Transverse colon (tissue), 4 donors: ENCODE measurements around the gene CACNB2. TPM values are rescaled to one million over a fixed set of nuclear protein-coding genes. Genes with fewer than 3 reads are reported as not detected.

Source experiments
- DNase-seq: peaks from one replicate; pipeline ENCODE4 v3.0.0-alpha.2; 2019
- H3K27ac ChIP-seq, 4 donors: fragments of 200-600 bp; sonication (generic); 2 replicates each; pipeline ENCODE4 v1.5.1; 2016 to 2018; ENCODE audit warnings: inconsistent platforms in 4 of 4
- H3K27me3 ChIP-seq: fragments of 200-600 bp; sonication (generic); 2 replicates; pipeline ENCODE4 v1.5.1; 2017; ENCODE audit warnings: inconsistent platforms
- H3K36me3 ChIP-seq, 4 donors: fragments of 200-600 bp; sonication (generic); 2 replicates each; pipeline ENCODE4 v1.5.1; 2017 to 2019; ENCODE audit warnings: inconsistent platforms in 4 of 4
- H3K4me1 ChIP-seq, 4 donors: fragments of 200-600 bp; sonication (generic); 2 replicates each; pipeline ENCODE4 v1.5.1; 2017 to 2020; ENCODE audit warnings: inconsistent platforms in 4 of 4
- H3K4me3 ChIP-seq, 4 donors: fragments of 200-600 bp; sonication (generic); 1 replicate in 1 of 4; 2 replicates in 3 of 4; pipeline versions ENCODE4 v1.5.1 to v1.6.1; 2017 to 2019; ENCODE audit warnings: inconsistent platforms in 4 of 4
- H3K9me3 ChIP-seq, 2 donors: fragments of 200-600 bp; sonication (generic); 2 replicates each; pipeline ENCODE4 v1.5.1; 2017 to 2019; ENCODE audit warnings: inconsistent platforms in 2 of 2
- EP300 ChIP-seq: sonication (generic); formaldehyde crosslinking; IDR thresholded peaks from one replicate; pipeline ENCODE4 v1.6.1; 2017; ENCODE audit warnings: antibody characterized with exemption, low read depth
- POLR2A ChIP-seq: fragments of 450-650 bp; IDR thresholded peaks from one replicate; pipeline ENCODE4 v1.6.1; 2016; ENCODE audit warnings: antibody characterized with exemption, mild to moderate bottlenecking, moderate library complexity
- POLR2AphosphoS5 ChIP-seq, 3 donors: sonication (generic); formaldehyde crosslinking; IDR thresholded peaks; one replicate each; pipeline ENCODE4 v1.6.1; 2016; ENCODE audit warnings: antibody characterized with exemption in 3 of 3
- WGBS, 2 donors: methylation state at CpG; one replicate each; pipeline ENCODE4 v1.1.5; 2018; ENCODE audit warnings: low coverage in 1 of 2; 5-methylcytosine and 5-hydroxymethylcytosine counted together
- in situ Hi-C, 4 donors: fragments of 200-750 bp; cut with MboI; loops; one replicate each; pipeline versions ENCODE4 v1.15.0 to v1.15.1; 2017; ENCODE audit warnings: low sequenced_read_pairs in 3 of 4, low pct_ligation_motif_present in 1 of 4, low pct_unique_long_range_greater_than_20kb in 1 of 4
- intact Hi-C: fragments of 100-400 bp; cut with DNase I; formaldehyde crosslinking; loops from one replicate; pipeline ENCODE4 v1.15.1; 2023; ENCODE audit warnings: low total_unique reads
- total RNA-seq, 4 donors: library from RNA; depleted of rRNA; stranded (reverse); fragments of >200 nt; gene quantifications; one replicate each; pipeline ENCODE4 v1.1.0, GENCODE V29; 2016
- TF ChIP-seq, protein P1 (sequence below), 5 experiments: fragments of 200-600 bp in 3 of 5; fragments of 450-650 bp in 2 of 5; sonication (generic) in 3 of 5; IDR thresholded peaks; 1 replicate in 2 of 5; 2 replicates in 3 of 5; pipeline ENCODE4 v1.5.1; 2016 to 2017; ENCODE audit warnings: antibody characterized with exemption in 5 of 5, inconsistent platforms in 3 of 5, mild to moderate bottlenecking in 2 of 5, moderate library complexity in 1 of 5

The CACNB2 gene
- total RNA-seq, 4 donors from 2014 or later: 16.2 to 338 (median 23.7) TPM

GRCh38 chr10:18554479-18554878 lies 414.3 kb downstream of the CACNB2 start:
- no peak for DNase-seq
- Histone ChIP-seq H3K9me3 (peaks cover 0 to 5% of the 10 kb centered on the region in 2 donors), H3K4me3 (no peak overlapping the region), H3K27ac (no peak overlapping the region), H3K4me1 (no peaks in the 10 kb centered on the region), H3K27me3 (no peaks in the 10 kb centered on the region), H3K36me3 (no peaks in the 10 kb centered on the region)
- intact Hi-C loops (no loop called here), in situ Hi-C loops (no loop called here)
- WGBS, 2 donors: 93 to 97% methylated on average over 3 of the region's 3 CpGs
- TF ChIP-seq EP300 (no peak), POLR2AphosphoS5 (IDR thresholded peaks at IDR 0.05) (no peak), POLR2A (no peak)
- TF ChIP-seq, protein P1, sequence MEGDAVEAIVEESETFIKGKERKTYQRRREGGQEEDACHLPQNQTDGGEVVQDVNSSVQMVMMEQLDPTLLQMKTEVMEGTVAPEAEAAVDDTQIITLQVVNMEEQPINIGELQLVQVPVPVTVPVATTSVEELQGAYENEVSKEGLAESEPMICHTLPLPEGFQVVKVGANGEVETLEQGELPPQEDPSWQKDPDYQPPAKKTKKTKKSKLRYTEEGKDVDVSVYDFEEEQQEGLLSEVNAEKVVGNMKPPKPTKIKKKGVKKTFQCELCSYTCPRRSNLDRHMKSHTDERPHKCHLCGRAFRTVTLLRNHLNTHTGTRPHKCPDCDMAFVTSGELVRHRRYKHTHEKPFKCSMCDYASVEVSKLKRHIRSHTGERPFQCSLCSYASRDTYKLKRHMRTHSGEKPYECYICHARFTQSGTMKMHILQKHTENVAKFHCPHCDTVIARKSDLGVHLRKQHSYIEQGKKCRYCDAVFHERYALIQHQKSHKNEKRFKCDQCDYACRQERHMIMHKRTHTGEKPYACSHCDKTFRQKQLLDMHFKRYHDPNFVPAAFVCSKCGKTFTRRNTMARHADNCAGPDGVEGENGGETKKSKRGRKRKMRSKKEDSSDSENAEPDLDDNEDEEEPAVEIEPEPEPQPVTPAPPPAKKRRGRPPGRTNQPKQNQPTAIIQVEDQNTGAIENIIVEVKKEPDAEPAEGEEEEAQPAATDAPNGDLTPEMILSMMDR (IDR thresholded peaks at IDR 0.05): no peak

DNA sequence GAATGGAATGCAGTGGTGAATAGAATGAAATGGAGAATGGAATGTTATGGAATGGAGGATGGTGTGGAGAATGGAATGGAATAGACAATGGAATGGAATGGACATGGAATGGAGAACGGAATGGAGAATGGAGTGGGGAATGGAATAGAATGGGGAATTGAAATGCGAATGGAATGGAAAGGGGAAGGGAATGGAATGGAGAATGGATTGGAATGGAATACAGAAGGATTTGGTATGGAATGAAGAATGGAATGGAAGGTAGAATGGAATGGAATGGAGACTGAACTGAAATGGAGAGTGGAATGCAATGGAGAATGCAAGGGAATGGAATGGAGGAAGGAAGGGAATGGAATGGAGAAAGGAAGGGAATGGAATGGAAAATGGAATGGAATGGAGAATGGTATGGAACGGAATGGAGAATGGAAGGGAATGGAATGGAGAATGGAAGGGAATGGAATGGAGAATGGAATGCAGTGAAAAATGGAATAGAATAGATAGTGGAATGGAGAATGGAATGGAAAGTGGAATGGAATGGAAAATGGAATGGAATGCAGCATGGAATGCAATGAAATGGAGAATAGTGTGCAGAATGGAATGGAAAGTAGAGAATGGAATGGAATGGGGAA lies 416.4 kb downstream of the CACNB2 start:
- Histone ChIP-seq H3K27me3 (no peaks in the 10 kb centered on the region), H3K9me3 (peaks cover 0 to 5% of the 10 kb centered on the region in 2 donors), H3K4me3 (no peak overlapping the region), H3K27ac (no peak overlapping the region), H3K36me3 (no peaks in the 10 kb centered on the region), H3K4me1 (no peaks in the 10 kb centered on the region)
- in situ Hi-C loops (no loop called here), intact Hi-C loops (no loop called here)
- DNase-seq: no peak
- WGBS, 2 donors: 92 to 96% methylated on average over 3 of the region's 3 CpGs
- TF ChIP-seq EP300 (no peak), POLR2A (no peak), POLR2AphosphoS5 (IDR thresholded peaks at IDR 0.05) (no peak)
- TF ChIP-seq, protein P1 (IDR thresholded peaks at IDR 0.05): no peak

DNA sequence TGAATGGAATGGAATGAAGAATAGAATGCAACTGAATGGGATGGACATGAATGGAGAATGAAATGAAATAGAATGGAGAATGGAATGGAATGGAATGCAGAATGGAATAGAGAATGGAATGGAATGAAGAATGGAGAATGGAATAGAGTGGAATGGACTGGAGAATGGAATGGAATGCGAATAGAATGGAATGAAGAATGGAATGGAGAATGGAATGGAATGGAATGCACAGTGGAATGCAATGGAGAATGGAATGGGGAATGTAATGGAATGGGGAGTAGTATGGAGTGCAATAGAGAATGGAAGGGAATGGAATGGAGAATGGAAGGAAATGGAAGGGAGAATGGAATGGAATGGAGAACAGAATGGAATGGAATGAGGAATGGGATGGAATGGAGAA lies 417.7 kb downstream of the CACNB2 start:
- in situ Hi-C loops (no loop called here), intact Hi-C loops (no loop called here)
- Histone ChIP-seq H3K4me3 (no peak overlapping the region), H3K27me3 (no peaks in the 10 kb centered on the region), H3K36me3 (no peaks in the 10 kb centered on the region), H3K9me3 (peaks cover 0 to 5% of the 10 kb centered on the region in 2 donors), H3K27ac (no peak overlapping the region), H3K4me1 (no peaks in the 10 kb centered on the region)
- TF ChIP-seq POLR2A (no peak), EP300 (no peak), POLR2AphosphoS5 (IDR thresholded peaks at IDR 0.05) (no peak)
- TF ChIP-seq, protein P1 (IDR thresholded peaks at IDR 0.05): no peak
- 91 to 100% methylated on average over 1 of the region's 1 CpG for WGBS, 2 donors
- DNase-seq: no peak

- Histone ChIP-seq H3K4me3 (no peak overlapping the region), H3K4me1 (no peaks in the 10 kb centered on the region), H3K9me3 (no peaks in the 10 kb centered on the region), H3K27ac (no peak overlapping the region), H3K36me3 (no peaks in the 10 kb centered on the region), H3K27me3 (no peaks in the 10 kb centered on the region)
- intact Hi-C loops (no loop called here), in situ Hi-C loops (no loop called here)
- TF ChIP-seq POLR2A: no peak
- no peak for DNase-seq
- WGBS, 2 donors: 91 to 95% methylated on average over 8 of the region's 8 CpGs
Measured at GRCh38 chr10:18561861-18562551, 421.8 kb downstream of the CACNB2 start.
